ENCODE data around the gene RHBDL1.

- TF ChIP-seq CTCF (IDR thresholded peaks at IDR 0.05) (no peak), POLR2A (IDR thresholded peaks at IDR 0.05) (no peak)
Observed at GRCh38 chr16:634996-635395, 40.5 kb upstream of the RHBDL1 start.
